HCT116 (cell line): ENCODE data around the gene ANKRD13C. TPM values are rescaled to one million over a fixed set of nuclear protein-coding genes. Genes with fewer than 3 reads are reported as not detected.

Experiments used
- ATAC-seq: fragments of 200-7000 bp; cut with Tn5 transposase; 2 replicates; pipeline ENCODE4 v1.9.1; 2020; ENCODE audit warnings: mild to moderate bottlenecking, moderate library complexity
- BruUV-seq: library from RNA; stranded (reverse); fragments of 400-500 nt; replicated peaks from 2 replicates; lab custom pipeline; 2021; lab: Mats Ljungman, UMichigan
- CTCF ChIA-PET: fragments of 300-600 bp; sonication (Branson Sonifier 250); formaldehyde crosslinking; loops from one replicate; lab custom pipeline; 2021; ENCODE audit warnings: antibody characterized with exemption; lab: Charles Lee
- POLR2A ChIA-PET: fragments of 300-600, 350-600 bp; sonication (Branson Sonifier 250); formaldehyde crosslinking; loops from one replicate; lab custom pipeline; 2021; ENCODE audit warnings: antibody characterized with exemption; lab: Charles Lee
- RAD21 ChIA-PET, 2 experiments: fragments of 300-600 bp; sonication (Branson Sonifier 250); formaldehyde crosslinking; loops; one replicate each; lab custom pipeline; 2023; ENCODE audit warnings: low total read pairs in 2 of 2; ENCODE audit not compliant: uncharacterized antibody in 2 of 2, unreplicated experiment in 2 of 2, low non-redundant PET in 1 of 2; lab: Charles Lee
- DNase-seq: peaks from one replicate; pipeline ENCODE4 v3.0.0-alpha.2; 2010; ENCODE audit warnings: low read depth, low spot score
- H2AFZ ChIP-seq: fragments of 200-600 bp; shearing (Covaris generic), sonication (generic); 2 replicates; pipeline ENCODE4 v1.6.1; 2017; ENCODE audit warnings: low read depth, mixed run types, mixed read lengths, antibody characterized with exemption, low read length; ENCODE audit not compliant: poor library complexity, severe bottlenecking
- H3K27ac ChIP-seq: 2 replicates; pipeline ENCODE4 v1.5.1; 2012; ENCODE audit warnings: low read depth, low read length
- H3K27me3 ChIP-seq: fragments of 200-600 bp; sonication (generic); 2 replicates; pipeline ENCODE4 v1.6.1; 2016; ENCODE audit warnings: mixed run types, low read length, mixed read lengths; ENCODE audit not compliant: insufficient read depth
- H3K36me3 ChIP-seq, 2 experiments: fragments of 200-500 bp in 1 of 2; fragments of 200-600 bp in 1 of 2; sonication (Bioruptor generic) in 1 of 2; sonication (generic) in 1 of 2; 2 replicates each; pipeline versions ENCODE4 v1.5.1 to v1.6.1; 2014 to 2016; ENCODE audit warnings: low read length in 2 of 2, inconsistent platforms in 1 of 2, mixed read lengths in 1 of 2, mixed run types in 1 of 2; ENCODE audit not compliant: insufficient read depth in 2 of 2, control insufficient read depth in 1 of 2
- H3K4me1 ChIP-seq, 2 experiments: fragments of 200-600 bp in 1 of 2; sonication (generic) in 1 of 2; 2 replicates each; pipeline versions ENCODE4 v1.5.1 to v1.6.1; 2012 to 2017; ENCODE audit warnings: low read length in 2 of 2, inconsistent platforms in 1 of 2, mild to moderate bottlenecking in 1 of 2, mixed read lengths in 1 of 2, mixed run types in 1 of 2, moderate library complexity in 1 of 2; ENCODE audit not compliant: insufficient read depth in 2 of 2, control insufficient read depth in 1 of 2
- H3K4me2 ChIP-seq: fragments of 200-600 bp; sonication (generic); 2 replicates; pipeline ENCODE4 v1.6.1; 2017; ENCODE audit warnings: mixed run types, low read length, mixed read lengths
- H3K4me3 ChIP-seq, 2 experiments: fragments of 200-600 bp in 1 of 2; sonication (generic) in 1 of 2; replicated peaks in 1 of 2; 2 replicates each; pipeline ENCODE4 v1.5.1; 2011 to 2016; ENCODE audit warnings: low read length in 2 of 2, control low read depth in 1 of 2, low read depth in 1 of 2, mild to moderate bottlenecking in 1 of 2, mixed read lengths in 1 of 2, mixed run types in 1 of 2
- H3K79me2 ChIP-seq: fragments of 200-600 bp; sonication (generic); 2 replicates; pipeline ENCODE4 v1.6.1; 2017; ENCODE audit warnings: mild to moderate bottlenecking, mixed run types, low read length, moderate library complexity, mixed read lengths; ENCODE audit not compliant: insufficient read depth
- H3K9ac ChIP-seq: fragments of 200-600 bp; sonication (generic); 2 replicates; pipeline ENCODE4 v1.6.1; 2016; ENCODE audit warnings: low read length, mixed read lengths
- H3K9me2 ChIP-seq: fragments of 200-600 bp; sonication (generic), shearing (Covaris generic); 2 replicates; pipeline ENCODE4 v1.6.1; 2017; ENCODE audit warnings: mixed run types, mild to moderate bottlenecking, moderate library complexity; ENCODE audit not compliant: insufficient read depth
- H3K9me3 ChIP-seq, 2 experiments: fragments of 200-500 bp in 1 of 2; fragments of 200-600 bp in 1 of 2; sonication (Bioruptor generic) in 1 of 2; sonication (generic) in 1 of 2; 2 replicates each; pipeline ENCODE4 v1.6.1; 2014 to 2017; ENCODE audit warnings: low read length in 2 of 2, mixed read lengths in 2 of 2, inconsistent platforms in 1 of 2, low read depth in 1 of 2, mild to moderate bottlenecking in 1 of 2, mixed run types in 1 of 2, moderate library complexity in 1 of 2; ENCODE audit not compliant: control insufficient read depth in 1 of 2, insufficient read depth in 1 of 2
- H4K20me1 ChIP-seq: fragments of 200-600 bp; sonication (generic), shearing (Covaris generic); 2 replicates; pipeline ENCODE4 v1.6.1; 2017; ENCODE audit warnings: mixed run types, mild to moderate bottlenecking, moderate library complexity; ENCODE audit not compliant: insufficient read depth
- ATF3 ChIP-seq: IDR thresholded peaks from 2 replicates; pipeline ENCODE4 v1.6.1; 2012
- CEBPB ChIP-seq: IDR thresholded peaks from 2 replicates; pipeline ENCODE4 v1.6.1; 2012; ENCODE audit warnings: low read depth
- CTCF ChIP-seq, 3 experiments: fragments of 200-600 bp in 1 of 3; sonication (generic) in 1 of 3; IDR thresholded peaks in 2 of 3; conservative IDR thresholded peaks in 1 of 3; 2 replicates each; pipeline ENCODE4 v1.5.1; 2012 to 2017; ENCODE audit warnings: low read depth in 2 of 3, low read length in 2 of 3, antibody characterized with exemption in 1 of 3, borderline replicate concordance in 1 of 3, control low read depth in 1 of 3, mild to moderate bottlenecking in 1 of 3, mixed read lengths in 1 of 3, mixed run types in 1 of 3, moderate library complexity in 1 of 3; ENCODE audit not compliant: insufficient read depth in 1 of 3
- ELF1 ChIP-seq: IDR thresholded peaks from 2 replicates; pipeline ENCODE4 v1.6.1; 2012; ENCODE audit warnings: low read depth, borderline replicate concordance
- EZH2 ChIP-seq: fragments of 200-600 bp; sonication (generic); IDR thresholded peaks from 2 replicates; pipeline ENCODE4 v1.6.1; 2017; ENCODE audit warnings: antibody characterized with exemption, mixed run types
- JUND ChIP-seq: IDR thresholded peaks from 2 replicates; pipeline ENCODE4 v1.6.1; 2012
- MAX ChIP-seq: IDR thresholded peaks from 2 replicates; pipeline ENCODE4 v1.6.1; 2012
- POLR2A ChIP-seq: IDR thresholded peaks from 2 replicates; pipeline ENCODE4 v1.7.0; 2011; ENCODE audit warnings: borderline replicate concordance; ENCODE audit not compliant: insufficient read depth, insufficient read length; ENCODE audit errors: extremely low read depth
- POLR2AphosphoS5 ChIP-seq: IDR thresholded peaks from 2 replicates; pipeline ENCODE4 v1.6.1; 2011; ENCODE audit warnings: mild to moderate bottlenecking, low read depth, low read length, moderate library complexity
- RAD21 ChIP-seq: IDR thresholded peaks from 2 replicates; pipeline ENCODE4 v1.6.1; 2012; ENCODE audit warnings: low read depth, mild to moderate bottlenecking
- REST ChIP-seq: IDR thresholded peaks from 2 replicates; pipeline ENCODE4 v1.6.1; 2012; ENCODE audit warnings: low read depth
- SIN3A ChIP-seq: IDR thresholded peaks from 2 replicates; pipeline ENCODE4 v1.6.1; 2012; ENCODE audit warnings: low read depth
- SRF ChIP-seq: IDR thresholded peaks from 2 replicates; pipeline ENCODE4 v1.6.1; 2012; ENCODE audit warnings: low read depth
- TCF7L2 ChIP-seq: IDR thresholded peaks from 2 replicates; pipeline ENCODE4 v1.7.0; 2011; ENCODE audit warnings: borderline replicate concordance, inconsistent platforms; ENCODE audit not compliant: insufficient read depth, insufficient read length; ENCODE audit errors: extremely low read depth
- intact Hi-C: fragments of 100-400 bp; cut with micrococcal nuclease; formaldehyde crosslinking; loops from 2 replicates; pipeline ENCODE4 v1.10.0; 2022
- total RNA-seq: library from RNA; stranded (reverse); gene quantifications from one replicate; pipeline ENCODE4 v1.2.1, GENCODE V29; 2021; ENCODE audit not compliant: unreplicated experiment

Gene ANKRD13C
- total RNA-seq, 1 experiment from 2014 or later, result 21.1 TPM

- ATAC-seq (no peak), DNase-seq (no peak)
- Histone ChIP-seq H3K4me3 (no peak overlapping the region), H4K20me1 (no peaks in the 10 kb centered on the region), H3K9me3 (no peaks in the 10 kb centered on the region), H2AFZ (no peak overlapping the region), H3K79me2 (no peaks in the 10 kb centered on the region), H3K27me3 (no peaks in the 10 kb centered on the region), H3K4me2 (no peak overlapping the region), H3K4me1 (no peaks in the 10 kb centered on the region), H3K9ac (no peak overlapping the region), H3K36me3 (no peaks in the 10 kb centered on the region), H3K27ac (no peak overlapping the region), H3K9me2 (no peaks in the 10 kb centered on the region)
- intact Hi-C loops, result no loop called here
- CTCF ChIA-PET, result no interaction called here
- no peak for TF ChIP-seq RAD21
- TF ChIP-seq POLR2AphosphoS5, result no peak
- TF ChIP-seq JUND, result no peak
- no peak for TF ChIP-seq SIN3A
- no peak for TF ChIP-seq ELF1
- TF ChIP-seq MAX, result no peak
- no peak for TF ChIP-seq TCF7L2
- TF ChIP-seq ATF3, result no peak
- no peak for TF ChIP-seq CEBPB
- TF ChIP-seq SRF, result no peak
- TF ChIP-seq CTCF (IDR thresholded peaks at IDR 0.05 in 2 of 3, conservative IDR thresholded peaks at IDR 0.05 in 1 of 3; ENCODE audit: borderline replicate concordance in 1 of 3, insufficient read depth in 1 of 3, low read depth in 2 of 3, low read length in 2 of 3), result no peak
- no peak for TF ChIP-seq EZH2
- TF ChIP-seq REST, result no peak
- TF ChIP-seq POLR2A, result no peak
- RAD21 ChIA-PET, result no interaction called here
- no TSS peak for BruUV-seq
- POLR2A ChIA-PET, result interaction anchor here (1.5 kb wide), 1 partner anchor 7 kb away, joined by 5 read pairs; the partner anchor contains the start of gene CTH
These were observed 49.2 kb upstream of the ANKRD13C start for GRCh38 chr1:70403759-70404158.
